Measurements from ENCODE around the gene SMCHD1.

DNA sequence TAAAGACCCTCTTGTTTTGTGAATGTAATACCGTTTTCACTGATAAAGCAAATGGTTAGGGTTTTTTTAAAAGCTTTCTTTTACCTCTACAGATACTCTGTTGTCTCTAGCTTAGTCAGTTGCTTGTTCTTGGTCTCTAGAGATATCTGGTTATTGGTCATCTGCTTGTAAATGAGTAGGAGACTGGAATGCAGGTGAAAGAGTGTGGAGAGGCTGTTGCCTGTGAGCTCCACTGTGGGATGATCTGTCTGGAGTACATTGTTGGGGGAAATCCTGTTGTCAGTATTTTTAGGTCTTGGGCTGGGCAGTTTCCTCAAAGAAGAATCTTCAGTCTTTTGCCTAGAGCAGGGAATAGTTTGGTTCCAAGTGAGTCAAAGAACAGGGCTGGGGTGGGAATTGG lies 67.7 kb downstream of the SMCHD1 start:
- TF ChIP-seq, protein P1, sequence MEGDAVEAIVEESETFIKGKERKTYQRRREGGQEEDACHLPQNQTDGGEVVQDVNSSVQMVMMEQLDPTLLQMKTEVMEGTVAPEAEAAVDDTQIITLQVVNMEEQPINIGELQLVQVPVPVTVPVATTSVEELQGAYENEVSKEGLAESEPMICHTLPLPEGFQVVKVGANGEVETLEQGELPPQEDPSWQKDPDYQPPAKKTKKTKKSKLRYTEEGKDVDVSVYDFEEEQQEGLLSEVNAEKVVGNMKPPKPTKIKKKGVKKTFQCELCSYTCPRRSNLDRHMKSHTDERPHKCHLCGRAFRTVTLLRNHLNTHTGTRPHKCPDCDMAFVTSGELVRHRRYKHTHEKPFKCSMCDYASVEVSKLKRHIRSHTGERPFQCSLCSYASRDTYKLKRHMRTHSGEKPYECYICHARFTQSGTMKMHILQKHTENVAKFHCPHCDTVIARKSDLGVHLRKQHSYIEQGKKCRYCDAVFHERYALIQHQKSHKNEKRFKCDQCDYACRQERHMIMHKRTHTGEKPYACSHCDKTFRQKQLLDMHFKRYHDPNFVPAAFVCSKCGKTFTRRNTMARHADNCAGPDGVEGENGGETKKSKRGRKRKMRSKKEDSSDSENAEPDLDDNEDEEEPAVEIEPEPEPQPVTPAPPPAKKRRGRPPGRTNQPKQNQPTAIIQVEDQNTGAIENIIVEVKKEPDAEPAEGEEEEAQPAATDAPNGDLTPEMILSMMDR (IDR thresholded peaks at IDR 0.05), result no peak
- no peak for TF ChIP-seq POLR2AphosphoS5 (IDR thresholded peaks at IDR 0.05)
- no peak for TF ChIP-seq POLR2A (IDR thresholded peaks at IDR 0.05)

Measured in prostate gland (tissue), 2 donors.